ENCODE measurements around the gene RUVBL1.

Gene RUVBL1

DNA sequence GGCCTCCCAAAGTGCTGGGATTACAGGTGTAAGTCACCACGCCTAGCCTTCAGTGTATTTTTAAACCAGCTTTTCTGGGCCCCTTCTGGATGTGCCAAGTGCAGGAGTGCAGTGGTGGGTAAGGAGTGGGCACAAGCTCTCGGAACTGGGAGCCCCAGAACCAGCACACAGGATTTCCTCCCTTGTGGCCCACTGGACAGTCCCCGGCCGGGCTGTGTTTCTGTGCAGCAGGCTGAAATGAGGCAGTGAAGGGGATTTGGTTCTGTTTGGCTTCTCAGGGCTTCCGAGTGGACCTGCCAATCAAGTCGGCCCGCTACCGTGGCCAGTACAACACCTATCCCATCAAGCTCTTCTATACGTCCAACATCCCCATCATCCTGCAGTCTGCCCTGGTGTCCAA is 56.9 kb downstream of the RUVBL1 start:
- no peak for DNase-seq (ENCODE audit: low read depth)
- TF ChIP-seq, protein P1, sequence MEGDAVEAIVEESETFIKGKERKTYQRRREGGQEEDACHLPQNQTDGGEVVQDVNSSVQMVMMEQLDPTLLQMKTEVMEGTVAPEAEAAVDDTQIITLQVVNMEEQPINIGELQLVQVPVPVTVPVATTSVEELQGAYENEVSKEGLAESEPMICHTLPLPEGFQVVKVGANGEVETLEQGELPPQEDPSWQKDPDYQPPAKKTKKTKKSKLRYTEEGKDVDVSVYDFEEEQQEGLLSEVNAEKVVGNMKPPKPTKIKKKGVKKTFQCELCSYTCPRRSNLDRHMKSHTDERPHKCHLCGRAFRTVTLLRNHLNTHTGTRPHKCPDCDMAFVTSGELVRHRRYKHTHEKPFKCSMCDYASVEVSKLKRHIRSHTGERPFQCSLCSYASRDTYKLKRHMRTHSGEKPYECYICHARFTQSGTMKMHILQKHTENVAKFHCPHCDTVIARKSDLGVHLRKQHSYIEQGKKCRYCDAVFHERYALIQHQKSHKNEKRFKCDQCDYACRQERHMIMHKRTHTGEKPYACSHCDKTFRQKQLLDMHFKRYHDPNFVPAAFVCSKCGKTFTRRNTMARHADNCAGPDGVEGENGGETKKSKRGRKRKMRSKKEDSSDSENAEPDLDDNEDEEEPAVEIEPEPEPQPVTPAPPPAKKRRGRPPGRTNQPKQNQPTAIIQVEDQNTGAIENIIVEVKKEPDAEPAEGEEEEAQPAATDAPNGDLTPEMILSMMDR (IDR thresholded peaks at IDR 0.05; ENCODE audit: control insufficient read depth, insufficient read depth, low read depth, low read length, missing control alignments), result no peak
- no peak overlapping the region for H3K4me3 ChIP-seq (ENCODE audit: control insufficient read depth, low read depth, low read length)

DNA sequence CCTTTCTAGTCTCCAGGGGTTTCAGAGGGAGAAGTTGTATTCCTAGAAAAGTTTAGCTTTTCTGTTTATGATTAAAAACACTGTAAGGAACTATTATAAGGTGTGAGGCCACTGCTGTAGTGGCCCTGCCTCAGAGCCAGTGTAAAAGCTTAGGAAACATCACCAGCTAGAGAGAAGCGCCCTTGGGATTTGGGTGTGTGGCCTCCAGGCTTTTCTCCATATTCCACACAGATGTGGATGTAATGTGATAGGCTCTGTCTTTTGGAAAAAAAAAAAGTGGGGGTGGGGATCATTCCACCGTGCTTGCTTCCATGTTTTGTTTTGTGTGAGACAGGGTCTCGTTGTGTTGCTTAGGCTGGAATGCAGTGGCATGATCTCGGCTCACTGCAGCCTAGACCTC is 57.5 kb downstream of the RUVBL1 start:
- TF ChIP-seq, protein P1 (IDR thresholded peaks at IDR 0.05; ENCODE audit: control insufficient read depth, insufficient read depth, low read depth, low read length, missing control alignments), result no peak
- no peak for DNase-seq (ENCODE audit: low read depth)
- no peak overlapping the region for H3K4me3 ChIP-seq (ENCODE audit: control insufficient read depth, low read depth, low read length)

DNA sequence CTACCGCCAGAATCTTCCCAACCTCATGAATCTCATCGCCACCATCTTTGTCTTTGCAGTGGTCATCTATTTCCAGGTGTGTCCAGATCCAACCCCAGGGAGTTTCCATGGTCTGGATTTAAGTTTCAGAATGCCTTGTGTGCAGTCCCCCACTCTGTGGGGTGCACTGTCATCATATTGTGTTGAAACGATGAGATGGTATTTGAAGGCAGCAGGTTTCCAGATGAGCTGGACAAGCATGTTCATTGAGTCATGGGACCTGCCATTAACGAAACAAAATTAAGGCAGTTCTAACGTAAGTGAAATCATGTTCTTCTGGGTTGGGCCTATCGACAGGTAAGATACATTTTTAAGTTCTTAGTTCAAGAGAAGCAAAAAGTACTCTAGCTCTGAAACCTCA is 58.6 kb downstream of the RUVBL1 start:
- no peak overlapping the region for H3K4me3 ChIP-seq (ENCODE audit: control insufficient read depth, low read depth, low read length)
- TF ChIP-seq, protein P1 (IDR thresholded peaks at IDR 0.05; ENCODE audit: control insufficient read depth, insufficient read depth, low read depth, low read length, missing control alignments), result no peak
- DNase-seq (ENCODE audit: low read depth), result no peak

DNA sequence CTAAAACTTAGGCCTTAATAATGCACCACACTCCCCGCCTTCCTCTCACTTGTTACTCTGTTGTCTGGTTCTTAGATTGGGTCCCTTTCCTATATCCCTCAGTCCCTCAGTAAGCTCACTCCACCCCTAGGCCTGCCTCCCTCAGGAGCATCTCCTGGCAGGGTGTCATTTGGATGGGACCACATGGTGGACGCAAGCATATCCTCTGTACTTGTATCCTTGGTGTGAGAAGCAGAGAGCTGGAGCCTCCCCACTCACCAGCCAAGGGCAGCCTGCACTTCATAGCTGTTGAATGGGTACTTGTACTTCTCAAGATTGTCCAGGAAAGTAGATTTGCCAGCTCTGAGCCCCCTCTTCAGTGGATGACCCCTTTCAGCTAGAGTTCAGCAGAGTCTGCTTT is 59.7 kb downstream of the RUVBL1 start:
- DNase-seq (ENCODE audit: low read depth), result no peak
- no peak overlapping the region for H3K4me3 ChIP-seq (ENCODE audit: control insufficient read depth, low read depth, low read length)
- TF ChIP-seq, protein P1 (IDR thresholded peaks at IDR 0.05; ENCODE audit: control insufficient read depth, insufficient read depth, low read depth, low read length, missing control alignments), result no peak

DNA sequence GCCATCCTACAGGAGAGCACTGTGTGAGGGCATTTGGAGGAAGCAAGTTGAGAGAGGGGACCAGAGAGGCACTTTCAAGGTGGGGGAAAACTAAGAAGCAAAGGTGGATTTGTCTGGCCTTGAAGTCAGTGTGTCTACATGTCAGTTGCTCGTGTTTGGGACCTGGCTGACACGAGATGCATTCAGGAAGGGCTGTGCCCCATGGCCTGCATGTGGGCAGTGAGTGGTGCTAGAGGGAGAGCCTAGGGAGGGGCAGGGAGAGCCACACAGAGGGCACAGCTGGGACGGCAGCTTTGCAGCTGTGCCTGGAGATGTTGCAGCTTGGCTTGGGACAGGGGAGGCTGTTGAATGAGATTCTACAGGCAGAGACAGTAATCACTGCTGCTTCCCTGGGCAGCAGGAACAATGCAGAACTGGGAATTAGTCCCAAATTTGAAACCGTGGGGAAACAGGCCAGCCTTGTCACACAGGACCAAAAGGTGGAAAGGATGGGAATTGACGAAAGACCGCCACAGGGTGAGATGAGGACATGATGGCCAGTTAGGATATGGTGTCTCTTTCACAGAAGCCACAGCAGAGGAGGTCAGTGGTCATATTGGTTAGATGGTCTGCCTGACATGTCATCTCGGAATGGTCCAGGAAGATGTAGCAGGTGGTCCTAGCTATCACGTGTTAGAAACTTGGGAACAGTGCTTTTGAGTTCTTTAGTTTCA is 61.4 kb downstream of the RUVBL1 start:
- no peak for DNase-seq (ENCODE audit: low read depth)
- TF ChIP-seq, protein P1 (IDR thresholded peaks at IDR 0.05; ENCODE audit: control insufficient read depth, insufficient read depth, low read depth, low read length, missing control alignments), result no peak

DNA sequence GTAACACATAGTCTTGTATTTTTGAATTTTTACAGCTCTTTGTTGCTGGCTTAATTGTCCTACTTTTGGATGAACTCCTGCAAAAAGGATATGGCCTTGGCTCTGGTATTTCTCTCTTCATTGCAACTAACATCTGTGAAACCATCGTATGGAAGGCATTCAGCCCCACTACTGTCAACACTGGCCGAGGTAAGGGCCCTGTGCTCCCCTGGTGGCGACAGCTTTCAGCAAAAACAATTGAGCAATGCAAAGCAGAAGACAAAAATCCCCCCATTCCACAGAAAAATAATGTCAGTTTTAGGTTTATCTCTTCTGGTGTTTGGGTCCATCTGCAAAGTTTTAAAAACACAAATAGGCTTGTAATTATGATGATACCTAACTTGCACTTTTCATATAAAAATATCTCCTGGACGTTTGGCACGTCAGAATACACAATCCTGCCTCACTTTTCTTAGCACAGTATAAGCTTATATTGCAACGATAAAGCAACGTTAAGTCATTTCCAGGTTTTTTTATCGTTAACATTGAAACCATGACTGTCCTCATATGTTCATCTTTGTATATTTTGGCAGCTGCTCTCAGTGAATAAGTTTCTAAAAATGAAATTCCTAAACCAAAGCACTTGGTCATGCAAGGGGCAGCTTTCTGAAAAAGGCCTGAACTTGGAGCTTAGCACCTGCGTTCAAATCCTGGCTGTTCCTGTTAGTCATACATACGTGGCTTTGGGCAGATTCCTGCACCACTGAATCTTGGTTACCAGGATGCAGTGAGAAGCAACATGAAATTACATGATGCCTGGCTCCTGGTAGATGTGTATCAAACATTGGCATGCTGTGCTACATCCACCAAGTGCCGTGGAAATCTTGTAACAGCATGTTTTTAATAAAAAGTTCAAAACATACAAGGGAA is 62.9 kb downstream of the RUVBL1 start:
- no peak overlapping the region for H3K4me3 ChIP-seq (ENCODE audit: control insufficient read depth, low read depth, low read length)
- peak; percentile 93 for DNase-seq (ENCODE audit: low read depth)
- TF ChIP-seq, protein P1 (IDR thresholded peaks at IDR 0.05; ENCODE audit: control insufficient read depth, insufficient read depth, low read depth, low read length, missing control alignments), result peak; percentile 33

More for the DNA sequence above, 61.4 kb downstream of the RUVBL1 start:
- no peak overlapping the region for H3K4me3 ChIP-seq (ENCODE audit: control insufficient read depth, low read depth, low read length)
